H7 (cell line): Measurements from ENCODE around the gene ZNF805. TPM values are rescaled to one million over a fixed set of nuclear protein-coding genes. Genes with fewer than 3 reads are reported as not detected.
A peak's percentile ranks its signal among the peaks of the same experiment; 100 is the strongest.
"Not testable (repeated sequence)": the region's sequence is repeated elsewhere in the genome, so short reads cannot be mapped to it uniquely, and the experiment has no call there.

Experiments
- DNase-seq: peaks from one replicate; pipeline ENCODE4 v3.0.0; 2012
- H3K27me3 ChIP-seq: 2 replicates; pipeline ENCODE4 v1.6.0; 2011; ENCODE audit warnings: mild to moderate bottlenecking, low read length; ENCODE audit not compliant: control insufficient read depth, insufficient read depth
- H3K36me3 ChIP-seq: replicated peaks from 2 replicates; pipeline ENCODE4 v1.5.1; 2011; ENCODE audit warnings: low read length; ENCODE audit not compliant: control insufficient read depth, insufficient read depth
- H3K4me3 ChIP-seq: 2 replicates; pipeline ENCODE4 v1.5.1; 2011; ENCODE audit warnings: low read depth, mild to moderate bottlenecking, control low read depth, low read length, moderate library complexity; ENCODE audit not compliant: insufficient read depth
- total RNA-seq: library from RNA; depleted of rRNA; stranded (reverse); fragments of >200 nt; shearing (Covaris generic); gene quantifications from 2 replicates; pipeline ENCODE4 v1.2.3, GENCODE V29; 2014

Gene ZNF805
- total RNA-seq, 1 experiment from 2014 or later: 13.1 TPM

DNA sequence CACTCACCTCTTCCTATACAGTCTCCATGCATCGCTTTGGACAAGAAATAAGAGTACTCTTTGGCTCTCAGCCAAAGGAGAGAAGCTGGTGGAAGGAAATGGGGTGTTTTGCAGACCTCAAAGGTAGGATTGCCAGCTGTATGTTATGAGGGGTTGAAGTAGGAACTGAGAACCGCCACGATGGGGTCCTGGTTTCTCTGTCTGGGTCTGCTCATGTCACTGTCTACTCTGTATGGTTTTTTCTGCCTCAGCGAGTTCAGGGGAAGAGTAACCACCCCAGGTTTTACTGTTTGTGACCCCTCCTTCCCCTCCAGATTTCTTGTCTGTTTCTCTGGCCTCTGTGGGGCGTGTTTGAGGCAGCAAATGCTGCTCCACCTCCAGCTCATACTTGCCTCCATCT lies 4.1 kb downstream of the ZNF805 start:
- no peak for DNase-seq
- Histone ChIP-seq H3K36me3 (peaks cover 15% of the 10 kb centered on the region), H3K27me3 (no peaks in the 10 kb centered on the region), H3K4me3 (no peak overlapping the region)

DNA sequence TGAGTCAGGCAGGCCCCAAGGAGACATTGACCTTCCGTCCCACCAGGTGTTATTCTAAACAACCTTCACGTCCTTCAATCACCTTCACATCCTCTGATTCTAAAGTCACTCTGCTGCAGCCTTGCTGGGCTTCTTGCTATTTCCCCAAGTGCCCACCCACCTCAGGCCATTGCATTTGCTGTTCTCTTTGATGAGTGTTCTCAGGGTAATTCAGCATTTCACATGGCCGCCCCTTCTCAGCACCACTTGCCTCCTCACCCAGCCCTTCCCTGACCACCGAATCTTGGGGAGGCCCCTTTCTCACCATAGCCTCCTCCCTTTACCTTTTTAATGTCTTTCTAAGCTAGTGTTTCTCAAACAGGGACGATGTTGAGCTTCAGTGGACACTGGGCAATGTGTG lies 4.6 kb downstream of the ZNF805 start:
- Histone ChIP-seq H3K27me3 (no peaks in the 10 kb centered on the region), H3K4me3 (no peak overlapping the region), H3K36me3 (peaks cover 15% of the 10 kb centered on the region)
- DNase-seq: no peak

DNA sequence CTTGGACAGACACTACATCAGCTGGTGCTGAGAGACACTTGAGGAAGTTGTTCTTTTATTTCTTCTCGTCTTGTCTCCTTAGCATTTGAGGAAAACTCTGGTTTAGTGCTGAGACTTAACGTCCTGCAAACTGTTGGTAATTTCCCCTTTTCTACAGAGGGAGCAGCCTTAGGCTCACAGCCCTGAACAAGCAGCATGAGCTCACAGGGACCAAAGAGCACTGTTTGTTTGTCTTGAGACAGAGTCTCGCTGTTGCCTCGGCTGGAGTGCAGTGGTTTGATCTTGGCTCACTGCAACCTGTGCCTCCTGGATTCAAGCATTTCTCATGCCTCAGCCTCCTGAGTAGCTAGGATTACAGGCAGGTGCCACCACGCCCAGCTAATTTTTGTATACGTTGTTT lies 5.5 kb downstream of the ZNF805 start:
- H3K4me3 ChIP-seq: no peak overlapping the region
- H3K27me3 ChIP-seq: no peaks in the 10 kb centered on the region
- no peak for DNase-seq
- peaks cover 15% of the 10 kb centered on the region for H3K36me3 ChIP-seq

DNA sequence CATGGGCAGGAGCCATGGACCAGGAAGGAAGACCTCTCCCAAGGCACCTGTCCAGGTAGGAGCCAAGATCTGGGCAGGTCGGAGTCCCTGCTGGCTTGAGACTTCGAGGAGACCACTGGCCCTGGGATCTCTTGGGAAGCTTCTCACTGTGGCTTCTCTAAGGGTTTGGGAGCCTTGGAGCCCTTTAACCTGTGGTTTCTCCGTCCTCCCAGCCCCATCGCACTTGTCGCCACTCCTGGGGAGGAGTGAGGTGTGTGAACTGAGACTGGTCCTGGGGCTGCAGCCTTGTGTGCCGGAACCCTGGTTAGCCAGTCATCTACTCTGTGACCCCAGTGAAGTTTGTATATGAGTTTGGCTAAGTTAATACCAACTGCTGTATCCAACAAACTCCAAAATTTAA lies 8.2 kb downstream of the ZNF805 start:
- H3K4me3 ChIP-seq: no peak overlapping the region
- no peaks in the 10 kb centered on the region for H3K27me3 ChIP-seq
- no peak for DNase-seq
- peaks cover 23% of the 10 kb centered on the region for H3K36me3 ChIP-seq

DNA sequence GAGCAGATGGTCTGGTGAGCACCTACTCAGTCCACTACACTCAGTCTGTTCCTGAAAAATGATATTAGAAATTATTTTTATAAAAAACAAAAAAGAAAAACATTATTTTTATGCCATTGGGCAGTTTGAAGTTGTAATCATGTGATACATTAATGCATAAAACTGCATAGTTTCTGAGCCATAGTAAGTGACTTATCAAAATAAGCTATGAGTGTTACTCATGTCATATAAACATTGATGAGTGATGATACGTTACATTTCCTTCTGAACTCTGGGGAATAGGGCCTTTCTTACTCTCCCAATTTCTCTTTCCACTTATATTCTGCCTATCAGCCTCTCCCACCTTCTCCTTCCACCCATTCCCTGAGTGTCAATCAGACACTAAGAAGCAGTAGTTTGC lies 8.9 kb downstream of the ZNF805 start:
- H3K4me3 ChIP-seq: no peak overlapping the region
- no peak for DNase-seq
- no peaks in the 10 kb centered on the region for H3K27me3 ChIP-seq
- H3K36me3 ChIP-seq: peaks cover 27% of the 10 kb centered on the region

- not testable (repeated sequence) for H3K4me3 ChIP-seq, H3K27me3 ChIP-seq, DNase-seq
- H3K36me3 ChIP-seq: peaks cover 20% of the 10 kb centered on the region
Observed at GRCh38 chr19:57253767-57254166, 13.3 kb downstream of the ZNF805 start.

DNA sequence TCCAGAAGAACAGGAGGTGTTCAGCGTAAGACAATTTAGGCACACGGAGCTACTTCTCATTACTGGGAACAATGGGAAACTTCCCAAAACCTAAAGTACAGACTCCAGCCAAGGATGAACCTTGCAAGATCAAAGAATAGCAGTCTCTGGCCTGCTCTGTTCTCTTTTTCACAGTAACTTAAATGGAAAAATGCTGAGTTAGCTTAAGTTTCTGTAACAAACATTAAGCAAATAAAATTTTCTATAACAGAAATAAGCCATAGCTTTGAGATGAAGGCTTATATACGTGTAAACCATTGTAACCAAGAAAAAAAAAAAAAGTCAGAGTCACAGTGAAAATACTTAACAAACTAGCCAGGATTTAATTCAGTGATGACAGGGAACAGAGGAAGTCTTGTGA lies 21.6 kb downstream of the ZNF805 start:
- Histone ChIP-seq H3K36me3 (no peaks in the 10 kb centered on the region), H3K4me3 (no peak overlapping the region), H3K27me3 (no peaks in the 10 kb centered on the region)
- no peak for DNase-seq

DNA sequence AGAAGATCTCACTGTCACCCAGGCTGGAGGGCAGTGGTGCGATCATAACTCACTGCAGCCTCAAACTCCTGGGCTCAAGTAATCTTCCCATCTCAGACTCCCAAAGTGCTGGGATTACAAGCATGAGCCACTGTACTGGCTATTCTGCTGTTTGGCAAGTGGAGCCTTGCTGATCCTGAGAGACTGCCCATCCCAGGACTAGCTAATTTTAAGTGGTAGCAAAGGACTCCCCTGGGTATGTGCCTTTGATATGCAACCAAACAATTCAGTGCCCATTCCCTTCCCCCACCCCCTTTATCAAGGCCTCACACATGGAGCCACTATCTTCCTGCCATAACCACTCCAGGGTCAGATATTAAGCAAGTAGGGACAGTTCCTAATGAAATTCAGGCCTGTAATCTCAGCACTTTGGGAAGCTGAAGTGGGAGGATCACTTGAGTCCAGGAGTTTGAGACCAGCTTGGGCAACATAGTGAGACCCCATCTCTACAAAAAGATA lies 22.9 kb downstream of the ZNF805 start:
- DNase-seq: peak; percentile 28
- H3K27me3 ChIP-seq: no peaks in the 10 kb centered on the region

GRCh38 chr19:57267291-57267690 lies 26.9 kb downstream of the ZNF805 start:
- Histone ChIP-seq H3K27me3 (no peaks in the 10 kb centered on the region), H3K4me3 (no peak overlapping the region), H3K36me3 (no peaks in the 10 kb centered on the region)
- no peak for DNase-seq

More for the DNA sequence above, 22.9 kb downstream of the ZNF805 start:
- no peaks in the 10 kb centered on the region for H3K36me3 ChIP-seq
- H3K4me3 ChIP-seq: no peak overlapping the region

- H3K4me3 ChIP-seq: no peak overlapping the region
- no peaks in the 10 kb centered on the region for H3K27me3 ChIP-seq
- no peak for DNase-seq
- no peaks in the 10 kb centered on the region for H3K36me3 ChIP-seq
Observed at GRCh38 chr19:57269515-57270250, 29.3 kb downstream of the ZNF805 start.

DNA sequence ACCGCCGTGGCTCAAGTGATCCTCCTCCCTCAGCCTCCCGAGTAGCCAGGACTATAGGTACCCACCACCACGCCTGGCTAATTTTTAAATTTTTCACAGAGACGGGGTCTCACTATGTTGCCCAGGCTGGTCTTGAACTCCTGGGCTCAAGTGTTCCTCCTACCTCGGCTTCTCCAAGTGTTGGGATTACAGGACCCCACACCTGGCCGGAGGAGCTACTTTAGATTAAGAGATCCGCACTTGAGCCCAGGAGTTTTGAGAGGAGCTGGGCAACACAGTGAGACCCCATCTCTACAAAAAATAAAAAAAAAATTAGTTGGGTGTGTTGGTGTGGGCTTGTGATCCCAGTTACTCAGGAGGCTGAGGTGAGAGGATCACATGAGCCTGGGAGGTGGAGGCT lies 30.8 kb downstream of the ZNF805 start:
- H3K27me3 ChIP-seq: no peaks in the 10 kb centered on the region
- H3K36me3 ChIP-seq: no peaks in the 10 kb centered on the region
- no peak overlapping the region for H3K4me3 ChIP-seq
- no peak for DNase-seq

- no peak for DNase-seq
- Histone ChIP-seq H3K4me3 (no peak overlapping the region), H3K27me3 (no peaks in the 10 kb centered on the region), H3K36me3 (no peaks in the 10 kb centered on the region)
Observed at GRCh38 chr19:57273014-57273413, 32.6 kb downstream of the ZNF805 start.

DNA sequence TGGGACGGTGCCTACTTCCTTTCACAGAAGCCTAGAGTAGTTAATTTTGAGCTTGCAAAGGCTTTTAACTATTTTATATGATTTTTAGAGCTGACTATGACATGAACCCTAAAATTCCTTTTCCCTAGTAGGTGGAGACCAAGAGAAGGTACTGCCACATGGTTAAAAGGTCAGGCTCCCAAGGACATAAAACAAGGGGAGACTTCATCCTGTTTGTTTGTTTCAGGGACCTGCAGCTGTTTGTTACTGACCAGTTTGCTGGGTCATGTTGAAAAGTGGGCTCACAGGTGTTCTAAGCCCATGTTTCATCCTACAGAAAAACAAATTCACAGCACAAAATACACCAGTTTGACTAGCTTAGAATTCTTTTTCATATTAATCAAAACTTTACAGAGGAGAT lies 36.0 kb downstream of the ZNF805 start:
- no peak for DNase-seq
- no peaks in the 10 kb centered on the region for H3K27me3 ChIP-seq
- no peak overlapping the region for H3K4me3 ChIP-seq
- H3K36me3 ChIP-seq: no peaks in the 10 kb centered on the region

DNA sequence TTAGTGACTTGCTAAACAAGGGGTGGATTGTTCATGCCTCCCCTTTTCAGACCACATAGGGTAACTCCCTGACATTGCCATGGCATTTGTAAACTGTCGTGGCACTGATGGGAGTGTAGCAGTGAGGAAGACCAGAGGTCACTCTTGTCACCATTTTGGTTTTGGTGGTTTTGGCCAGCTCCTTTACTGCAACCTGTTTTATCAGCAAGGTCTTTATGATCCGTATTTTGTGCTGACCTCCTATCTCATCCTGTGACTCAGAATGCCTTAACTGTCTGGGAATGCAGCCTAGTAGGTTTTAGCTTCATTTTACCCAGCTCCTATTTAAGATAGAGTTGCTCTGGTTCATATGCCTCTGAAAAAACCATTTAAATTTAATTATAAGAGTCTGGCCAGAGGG lies 38.0 kb downstream of the ZNF805 start:
- DNase-seq, H3K27me3 ChIP-seq, H3K36me3 ChIP-seq, H3K4me3 ChIP-seq: not testable (repeated sequence)

- H3K36me3 ChIP-seq: peaks cover 8% of the 10 kb centered on the region
- H3K27me3 ChIP-seq: no peaks in the 10 kb centered on the region
- peak; percentile 90 for DNase-seq
- H3K4me3 ChIP-seq: peak overlapping the region; percentile 94
Observed at GRCh38 chr19:57279418-57280164, 39.2 kb downstream of the ZNF805 start.
